T-helper 2 cell treated with Interferon-gamma antibody and Interleukin-4, amounts not matched to agents 5 μg/mL and 100 μg/mL, for 36 hours (primary cell): Measurements from ENCODE around the gene KIF3A.

ENCODE experiments used
- DNase-seq: peaks from one replicate; pipeline ENCODE4 v3.0.0; 2021; ENCODE audit warnings: low spot score
- H3K27ac Mint-ChIP-seq: one replicate; pipeline ENCODE4 v1.8.0; 2021; ENCODE audit warnings: mild to moderate bottlenecking, mixed read lengths
- H3K27me3 Mint-ChIP-seq: one replicate; pipeline ENCODE4 v1.8.0; 2021; ENCODE audit warnings: low read depth, mixed read lengths
- H3K36me3 Mint-ChIP-seq: one replicate; pipeline ENCODE4 v1.8.0; 2021; ENCODE audit warnings: low read depth, mixed read lengths
- H3K4me1 Mint-ChIP-seq: one replicate; pipeline ENCODE4 v1.8.0; 2021; ENCODE audit warnings: low read depth, mixed read lengths
- H3K4me3 Mint-ChIP-seq: one replicate; pipeline ENCODE4 v1.8.0; 2022; ENCODE audit warnings: mild to moderate bottlenecking, moderate library complexity, mixed read lengths
- H3K9me3 Mint-ChIP-seq: one replicate; pipeline ENCODE4 v1.8.0; 2021; ENCODE audit warnings: mixed read lengths

The KIF3A gene

DNA sequence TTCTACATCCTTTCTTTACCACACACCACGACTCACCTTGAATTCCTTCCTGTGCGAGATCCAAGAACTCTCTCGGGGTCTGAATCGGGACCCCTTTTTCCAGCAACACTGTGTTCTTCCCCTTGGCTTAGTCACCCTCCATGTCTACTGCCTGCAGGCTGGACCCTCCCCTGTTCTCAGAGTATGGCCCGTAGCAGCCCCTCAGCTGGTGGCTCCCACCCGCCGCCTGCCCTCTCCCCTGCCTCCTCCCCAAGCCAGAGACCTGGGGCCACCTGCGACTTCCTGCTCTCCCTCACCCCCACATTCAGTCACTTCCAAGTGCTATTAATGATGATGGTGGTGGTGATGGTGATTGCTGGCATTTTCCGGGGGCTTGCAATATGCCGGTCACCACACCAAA lies 70.0 kb downstream of the KIF3A start:
- Mint-ChIP-seq H3K27me3 (no peaks in the 10 kb centered on the region), H3K36me3 (no peaks in the 10 kb centered on the region), H3K27ac (no peak overlapping the region), H3K4me1 (peaks cover 36% of the 10 kb centered on the region), H3K4me3 (no peak overlapping the region), H3K9me3 (peaks cover 4% of the 10 kb centered on the region)
- DNase-seq: no peak

GRCh38 chr5:132666310-132667123 lies 70.8 kb downstream of the KIF3A start:
- Mint-ChIP-seq H3K27ac (no peak overlapping the region), H3K9me3 (peaks cover 4% of the 10 kb centered on the region), H3K4me1 (peaks cover 36% of the 10 kb centered on the region), H3K36me3 (no peaks in the 10 kb centered on the region), H3K27me3 (no peaks in the 10 kb centered on the region), H3K4me3 (no peak overlapping the region)
- no peak for DNase-seq

DNA sequence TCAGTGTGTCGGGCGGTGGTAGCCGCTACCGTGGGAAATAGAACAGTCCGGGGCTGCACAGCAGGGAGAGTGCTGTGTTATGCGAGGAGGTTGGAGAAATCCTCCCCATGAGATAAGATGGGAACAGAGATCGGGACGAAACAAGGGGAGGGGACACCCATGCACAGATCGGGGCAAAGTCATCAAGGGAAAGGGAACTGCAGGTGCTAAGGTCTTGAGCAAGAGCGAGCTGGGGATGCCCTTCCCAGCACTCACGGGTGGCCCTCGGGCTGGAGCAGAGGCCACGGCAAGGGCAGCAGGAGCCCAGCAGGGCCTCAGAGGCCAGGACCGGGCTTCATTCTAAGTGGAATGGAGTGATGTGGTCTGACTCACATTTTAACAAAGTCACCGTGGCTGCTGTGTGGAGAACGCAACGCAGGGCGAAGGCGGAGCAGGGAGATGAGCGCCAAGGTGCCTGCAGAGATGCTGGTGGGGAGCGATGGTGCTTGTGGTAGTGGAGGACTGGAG lies 71.7 kb downstream of the KIF3A start:
- H3K9me3 Mint-ChIP-seq: no peaks in the 10 kb centered on the region
- no peak for DNase-seq
- H3K4me1 Mint-ChIP-seq: peaks cover 40% of the 10 kb centered on the region
- H3K27me3 Mint-ChIP-seq: no peaks in the 10 kb centered on the region
- peak overlapping the region; percentile 44 for H3K27ac Mint-ChIP-seq
- H3K4me3 Mint-ChIP-seq: no peak overlapping the region
- no peaks in the 10 kb centered on the region for H3K36me3 Mint-ChIP-seq

GRCh38 chr5:132664696-132665209 lies 72.6 kb downstream of the KIF3A start:
- H3K4me3 Mint-ChIP-seq: no peak overlapping the region
- H3K4me1 Mint-ChIP-seq: peaks cover 40% of the 10 kb centered on the region

DNA sequence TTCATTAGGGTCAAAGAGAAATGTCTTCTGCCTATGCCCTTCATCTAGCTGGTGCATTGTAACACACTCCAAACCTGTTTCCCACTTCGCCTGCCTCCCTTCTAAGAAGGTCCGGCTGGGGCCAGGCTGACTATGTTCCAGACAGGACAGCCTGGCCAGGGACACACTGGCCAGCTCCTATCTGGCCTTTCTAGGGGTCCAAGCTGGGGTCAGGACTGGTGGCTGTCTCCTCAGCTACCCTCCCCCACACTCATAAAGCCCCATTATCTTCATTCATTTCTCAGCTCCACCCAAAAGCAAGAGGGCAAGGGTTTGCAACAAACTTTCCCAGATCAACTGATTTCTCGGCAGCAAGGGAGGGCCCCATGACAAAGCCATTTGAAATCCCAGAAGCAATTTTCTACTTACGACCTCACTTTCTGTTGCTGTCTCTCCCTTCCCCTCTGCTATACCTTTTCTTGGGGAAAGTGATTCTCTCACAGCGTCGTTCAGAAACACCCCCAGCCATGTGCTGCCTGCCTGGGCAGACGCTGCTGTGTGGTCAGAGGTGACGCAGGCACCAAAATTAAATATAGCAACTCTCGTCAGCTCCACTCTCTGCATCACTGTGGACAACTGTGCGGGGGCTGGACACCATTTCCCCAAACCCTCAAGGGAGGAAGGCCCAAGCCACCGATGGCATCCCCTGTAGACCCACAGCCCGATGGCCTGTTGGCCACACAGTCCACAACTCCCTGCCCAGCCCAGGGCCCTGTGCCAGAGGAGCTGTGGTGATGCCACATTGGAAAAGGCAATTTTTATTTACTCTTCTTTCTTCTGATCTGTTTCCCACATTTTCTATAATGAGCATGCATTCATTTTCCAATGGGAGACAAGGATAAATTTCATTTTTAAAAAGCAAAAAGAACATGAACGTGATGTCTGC lies 73.3 kb downstream of the KIF3A start:
- peak; percentile 41 for DNase-seq
- Mint-ChIP-seq H3K4me1 (peaks cover 42% of the 10 kb centered on the region), H3K36me3 (no peaks in the 10 kb centered on the region), H3K27me3 (no peaks in the 10 kb centered on the region), H3K27ac (peak overlapping the region; percentile 83), H3K9me3 (no peaks in the 10 kb centered on the region), H3K4me3 (peak overlapping the region; percentile 40)

More at GRCh38 chr5:132664696-132665209, 72.6 kb downstream of the KIF3A start:
- Mint-ChIP-seq H3K27ac (peak overlapping the region; percentile 83), H3K9me3 (no peaks in the 10 kb centered on the region), H3K36me3 (no peaks in the 10 kb centered on the region), H3K27me3 (no peaks in the 10 kb centered on the region)
- DNase-seq: no peak

- no peaks in the 10 kb centered on the region for H3K27me3 Mint-ChIP-seq
- peak overlapping the region; percentile 13 for H3K4me3 Mint-ChIP-seq
- H3K36me3 Mint-ChIP-seq: no peaks in the 10 kb centered on the region
- DNase-seq: peak; percentile 83
- no peaks in the 10 kb centered on the region for H3K9me3 Mint-ChIP-seq
- H3K4me1 Mint-ChIP-seq: peaks cover 45% of the 10 kb centered on the region
- peak overlapping the region; percentile 83 for H3K27ac Mint-ChIP-seq
These were observed 74.2 kb downstream of the KIF3A start for GRCh38 chr5:132662925-132663770.

DNA sequence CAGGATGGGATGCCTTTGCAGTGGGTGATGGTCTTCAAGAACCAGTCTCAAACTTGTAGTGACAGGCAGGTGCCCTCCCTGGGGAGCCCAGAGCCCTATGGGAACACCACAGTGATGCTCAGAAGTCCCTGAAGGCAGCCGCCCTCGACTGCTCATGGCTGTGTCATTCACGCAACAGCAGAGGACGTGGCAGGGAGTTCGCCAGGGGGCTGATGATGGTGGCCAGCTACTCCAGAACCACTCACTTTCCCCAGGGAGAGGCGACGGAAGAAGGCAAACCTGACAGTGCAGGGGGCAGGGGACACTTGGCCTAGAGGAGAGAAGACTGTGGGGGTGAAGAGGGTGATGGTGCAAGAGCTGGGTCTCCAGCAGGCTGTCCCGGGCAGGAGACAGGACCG lies 75.3 kb downstream of the KIF3A start:
- H3K36me3 Mint-ChIP-seq: no peaks in the 10 kb centered on the region
- no peaks in the 10 kb centered on the region for H3K9me3 Mint-ChIP-seq
- peaks cover under 1% of the 10 kb centered on the region for H3K27me3 Mint-ChIP-seq
- H3K4me3 Mint-ChIP-seq: no peak overlapping the region
- H3K27ac Mint-ChIP-seq: peak overlapping the region; percentile 23
- no peak for DNase-seq
- H3K4me1 Mint-ChIP-seq: peaks cover 52% of the 10 kb centered on the region

DNA sequence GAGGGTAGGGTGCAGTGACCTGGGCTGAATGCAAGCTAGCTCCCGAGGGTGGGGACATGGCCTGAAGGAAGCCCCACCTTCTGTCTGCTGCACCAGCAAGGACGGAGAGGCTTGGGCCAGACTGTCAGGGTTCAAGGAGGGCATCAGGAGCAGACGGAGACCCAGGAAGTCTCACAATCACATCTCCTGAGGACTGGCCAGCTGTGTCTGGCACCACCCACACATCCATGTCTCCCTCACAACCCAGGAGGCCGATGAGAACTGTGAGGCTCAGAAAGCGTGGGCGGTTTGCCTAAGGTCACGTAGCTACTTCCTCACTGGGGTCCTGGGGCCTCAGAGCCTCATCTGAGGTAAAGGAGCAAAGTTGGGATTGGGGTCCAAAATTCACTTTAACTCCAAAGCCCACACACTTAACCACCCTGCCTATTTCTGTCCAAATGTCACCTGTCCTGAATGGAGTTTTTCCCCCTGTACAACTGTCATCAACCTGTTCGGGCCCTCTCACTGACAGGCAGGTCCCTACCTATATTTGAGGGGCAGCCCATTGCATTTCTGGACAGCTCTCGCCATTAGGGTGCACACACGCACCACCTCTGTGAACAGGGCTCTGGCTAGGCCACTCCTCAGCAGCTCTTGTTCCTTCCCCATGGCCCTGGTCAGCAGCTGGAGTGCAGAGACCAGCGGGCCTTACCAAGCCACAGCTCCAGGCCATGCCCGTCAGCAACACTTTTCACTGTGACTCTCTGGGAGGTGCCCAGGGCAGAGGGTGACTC lies 75.9 kb downstream of the KIF3A start:
- DNase-seq: peak; percentile 49
- Mint-ChIP-seq H3K4me3 (no peak overlapping the region), H3K27ac (peak overlapping the region; percentile 60), H3K9me3 (no peaks in the 10 kb centered on the region), H3K27me3 (peaks cover 5% of the 10 kb centered on the region), H3K4me1 (peaks cover 53% of the 10 kb centered on the region), H3K36me3 (no peaks in the 10 kb centered on the region)

DNA sequence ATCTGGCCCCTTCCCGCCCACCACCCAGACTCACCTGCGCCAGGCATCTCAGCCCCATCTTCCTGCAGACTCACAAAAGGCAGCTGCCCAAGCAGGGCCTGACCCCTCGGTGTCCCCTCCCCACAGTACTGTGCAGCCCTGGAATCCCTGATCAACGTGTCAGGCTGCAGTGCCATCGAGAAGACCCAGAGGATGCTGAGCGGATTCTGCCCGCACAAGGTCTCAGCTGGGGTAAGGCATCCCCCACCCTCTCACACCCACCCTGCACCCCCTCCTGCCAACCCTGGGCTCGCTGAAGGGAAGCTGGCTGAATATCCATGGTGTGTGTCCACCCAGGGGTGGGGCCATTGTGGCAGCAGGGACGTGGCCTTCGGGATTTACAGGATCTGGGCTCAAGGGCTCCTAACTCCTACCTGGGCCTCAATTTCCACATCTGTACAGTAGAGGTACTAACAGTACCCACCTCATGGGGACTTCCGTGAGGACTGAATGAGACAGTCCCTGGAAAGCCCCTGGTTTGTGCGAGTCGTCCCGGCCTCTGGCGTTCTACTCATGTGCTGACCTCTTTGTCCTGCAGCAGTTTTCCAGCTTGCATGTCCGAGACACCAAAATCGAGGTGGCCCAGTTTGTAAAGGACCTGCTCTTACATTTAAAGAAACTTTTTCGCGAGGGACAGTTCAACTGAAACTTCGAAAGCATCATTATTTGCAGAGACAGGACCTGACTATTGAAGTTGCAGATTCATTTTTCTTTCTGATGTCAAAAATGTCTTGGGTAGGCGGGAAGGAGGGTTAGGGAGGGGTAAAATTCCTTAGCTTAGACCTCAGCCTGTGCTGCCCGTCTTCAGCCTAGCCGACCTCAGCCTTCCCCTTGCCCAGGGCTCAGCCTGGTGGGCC lies 77.5 kb downstream of the KIF3A start:
- peaks cover 48% of the 10 kb centered on the region for H3K4me1 Mint-ChIP-seq
- peaks cover 6% of the 10 kb centered on the region for H3K27me3 Mint-ChIP-seq
- no peak overlapping the region for H3K4me3 Mint-ChIP-seq
- DNase-seq: no peak
- H3K36me3 Mint-ChIP-seq: no peaks in the 10 kb centered on the region
- H3K9me3 Mint-ChIP-seq: no peaks in the 10 kb centered on the region
- H3K27ac Mint-ChIP-seq: peak overlapping the region; percentile 15

DNA sequence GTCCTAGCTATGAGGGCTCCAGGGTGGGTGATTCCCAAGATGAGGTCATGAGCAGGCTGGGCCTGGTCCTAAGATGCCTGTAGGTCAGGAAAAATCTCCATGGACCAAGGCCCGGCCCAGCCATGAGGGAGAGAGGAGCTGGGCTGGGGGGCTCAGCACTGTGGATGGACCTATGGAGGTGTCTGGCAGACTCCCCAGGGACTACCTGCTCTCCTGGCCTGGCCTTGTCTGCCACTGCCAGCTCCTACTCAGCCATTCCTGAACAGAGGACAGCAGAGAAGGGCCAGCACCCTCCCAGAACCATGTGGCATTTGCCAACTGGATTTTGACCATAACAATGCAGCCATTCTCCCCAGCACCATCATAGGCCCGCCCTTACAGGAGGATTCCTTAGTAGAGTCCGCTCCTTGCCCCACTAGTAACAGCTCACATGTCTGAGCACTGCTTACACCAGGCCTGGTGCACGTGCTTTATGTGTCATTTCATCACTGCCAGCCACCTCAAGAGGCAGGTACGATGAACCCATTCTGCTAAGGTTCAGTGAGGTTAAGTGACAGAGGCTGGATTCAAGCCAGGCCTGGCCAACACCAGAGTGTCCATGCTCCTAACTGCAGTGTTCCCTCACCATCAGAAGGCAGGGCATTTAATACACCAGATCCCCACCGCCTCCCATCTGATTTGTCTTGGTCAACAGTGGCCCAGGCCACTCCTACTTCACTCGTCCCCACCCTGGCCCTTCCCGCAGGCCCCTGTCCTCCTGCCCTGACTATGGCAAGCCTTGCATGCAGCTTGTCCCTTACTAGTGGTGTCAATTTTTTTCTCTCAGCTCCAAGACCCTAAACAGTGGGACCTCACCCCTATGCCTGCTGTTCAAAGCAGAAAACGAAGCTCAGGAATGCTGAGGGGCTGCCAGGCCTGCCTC lies 78.7 kb downstream of the KIF3A start:
- Mint-ChIP-seq H3K9me3 (no peaks in the 10 kb centered on the region), H3K4me3 (peak overlapping the region; percentile 24), H3K36me3 (no peaks in the 10 kb centered on the region), H3K27ac (peak overlapping the region; percentile 10), H3K4me1 (peaks cover 39% of the 10 kb centered on the region), H3K27me3 (peaks cover 16% of the 10 kb centered on the region)
- no peak for DNase-seq

DNA sequence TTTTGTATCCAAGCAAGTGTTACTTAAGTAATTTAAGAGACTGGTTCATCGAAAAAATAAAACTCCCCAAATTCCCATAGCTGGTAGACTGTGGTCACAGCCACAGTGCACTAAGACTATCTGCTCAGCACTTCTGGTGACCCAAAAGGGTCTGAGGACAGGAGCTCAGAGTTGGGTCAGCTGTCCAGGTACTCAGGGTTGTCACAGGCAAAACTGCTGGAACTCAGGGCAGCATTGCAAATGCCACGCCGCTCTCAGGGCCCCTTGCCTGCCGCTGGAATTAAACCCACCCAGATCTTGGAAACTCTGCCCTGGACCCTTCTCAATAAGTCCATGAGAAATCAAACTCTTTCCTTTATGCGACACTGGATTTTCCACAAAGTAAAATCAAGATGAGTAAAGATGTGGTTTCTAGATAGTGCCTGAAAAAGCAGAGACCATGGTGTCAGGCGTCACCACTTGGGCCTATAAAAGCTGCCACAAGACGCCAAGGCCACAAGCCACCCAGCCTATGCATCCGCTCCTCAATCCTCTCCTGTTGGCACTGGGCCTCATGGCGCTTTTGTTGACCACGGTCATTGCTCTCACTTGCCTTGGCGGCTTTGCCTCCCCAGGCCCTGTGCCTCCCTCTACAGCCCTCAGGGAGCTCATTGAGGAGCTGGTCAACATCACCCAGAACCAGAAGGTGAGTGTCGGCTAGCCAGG lies 79.5 kb downstream of the KIF3A start, which contains the start of gene IL13:
IL13 (plus strand) TSS at position 498 of the 705 bp plus-strand sequence; CDS start at position 512, 14 bp downstream.
- Mint-ChIP-seq H3K27me3 (peaks cover 20% of the 10 kb centered on the region), H3K4me3 (peak within 1 kb of the TSS; percentile 57), H3K9me3 (no peaks in the 10 kb centered on the region), H3K36me3 (no peaks in the 10 kb centered on the region), H3K4me1 (peaks cover 32% of the 10 kb centered on the region), H3K27ac (peak within 1 kb of the TSS; percentile 10)
- peak; percentile 68 for DNase-seq
